ENCODE measurements around the gene RPL10A. TPM values are rescaled to one million over a fixed set of nuclear protein-coding genes. Genes with fewer than 3 reads are reported as not detected.

Gene RPL10A
- total and polyA plus RNA-seq, 11 donors: 356 to 1,412 (median 532) TPM

GRCh38 chr6:35452183-35453090, 15.8 kb upstream of the RPL10A start, which contains the start of gene FANCE:
TSS of gene FANCE (plus strand) at chr6:35452338. CDS start at chr6:35452546, 208 bp downstream.
- Histone ChIP-seq H3K4me1 (peaks cover 2 to 38% (median 25%) of the 10 kb centered on the region in 12 donors), H3K4me3 (peak within 1 kb of the TSS; percentile 45 to 88 (median 68)), H3K27ac (peak within 1 kb of the TSS in 11 of 12 donors; percentile 67 to 84 (median 77)), H3K27me3 (no peaks in the 10 kb centered on the region), H3K9me3 (no peaks in the 10 kb centered on the region), H3K36me3 (peaks cover 0 to 6% (median 0%) of the 10 kb centered on the region in 9 donors)
- intact Hi-C loops (cut with DNase I): loop anchor here in 2 of 10 donors (5.0 kb wide), 1 partner anchor 155 kb away; the partner anchor contains the start of gene DEF6 (in 2 of the 2)
- ATAC-seq (peak; percentile 89 to 96 (median 96)), DNase-seq (peak; percentile 94 to 98 (median 95))
- TF ChIP-seq CTCF (IDR thresholded peaks at IDR 0.05): peak in 2 of 12 donors; percentile 5 to 9
- TF ChIP-seq POLR2A (IDR thresholded peaks at IDR 0.05): peak in 1 of 2 donors; percentile 48
- 1% methylated on average over 41 to 87 of the region's 87 CpGs for WGBS, 4 donors

GRCh38 chr6:35453236-35453635, 15.0 kb upstream of the RPL10A start:
- WGBS, 4 donors: 11 to 22% (median 14%) methylated on average over 3 of the region's 3 CpGs
- Histone ChIP-seq H3K27ac (peak overlapping the region in 4 of 12 donors; percentile 77 to 84 (median 82)), H3K4me3 (peak overlapping the region in 9 of 12 donors; percentile 62 to 88 (median 69)), H3K4me1 (peaks cover 2 to 38% (median 25%) of the 10 kb centered on the region in 12 donors), H3K9me3 (no peaks in the 10 kb centered on the region), H3K27me3 (no peaks in the 10 kb centered on the region), H3K36me3 (peaks cover 0 to 12% (median 2%) of the 10 kb centered on the region in 9 donors)
- intact Hi-C loops (cut with DNase I): loop anchor here in 2 of 10 donors (5.0 kb wide), 1 partner anchor 156 kb away; the partner anchor contains the start of gene DEF6 (in 2 of the 2)
- TF ChIP-seq CTCF (IDR thresholded peaks at IDR 0.05): no peak
- DNase-seq: no peak
- no peak for ATAC-seq

GRCh38 chr6:35454391-35455110, 13.7 kb upstream of the RPL10A start:
- TF ChIP-seq CTCF (IDR thresholded peaks at IDR 0.05) (no peak), POLR2A (IDR thresholded peaks at IDR 0.05) (no peak)
- WGBS, 4 donors: 61 to 77% (median 68%) methylated on average over 9 of the region's 9 CpGs
- no peaks in the 10 kb centered on the region for H3K27me3 ChIP-seq
- intact Hi-C loops (cut with DNase I): loop anchor here in 2 of 10 donors (5.0 kb wide), 1 partner anchor 157 kb away; the partner anchor contains the start of gene DEF6 (in 2 of the 2)
- H3K9me3 ChIP-seq: no peaks in the 10 kb centered on the region
- H3K4me3 ChIP-seq: no peak overlapping the region
- H3K36me3 ChIP-seq: peaks cover 0 to 22% (median 9%) of the 10 kb centered on the region in 9 donors
- H3K4me1 ChIP-seq: peaks cover 2 to 36% (median 25%) of the 10 kb centered on the region in 12 donors
- ATAC-seq: no peak
- peak overlapping the region in 2 of 12 donors; percentile 4 to 14 for H3K27ac ChIP-seq
- no peak for DNase-seq
